ENCODE data around the gene TLE6.
"Not testable (repeated sequence)": the region's sequence is repeated elsewhere in the genome, so short reads cannot be mapped to it uniquely, and the experiment has no call there.

TLE6 gene

GRCh38 chr19:3004522-3004921, 27.2 kb downstream of the TLE6 start:
- DNase-seq (ENCODE audit: low read depth) = no peak

DNA sequence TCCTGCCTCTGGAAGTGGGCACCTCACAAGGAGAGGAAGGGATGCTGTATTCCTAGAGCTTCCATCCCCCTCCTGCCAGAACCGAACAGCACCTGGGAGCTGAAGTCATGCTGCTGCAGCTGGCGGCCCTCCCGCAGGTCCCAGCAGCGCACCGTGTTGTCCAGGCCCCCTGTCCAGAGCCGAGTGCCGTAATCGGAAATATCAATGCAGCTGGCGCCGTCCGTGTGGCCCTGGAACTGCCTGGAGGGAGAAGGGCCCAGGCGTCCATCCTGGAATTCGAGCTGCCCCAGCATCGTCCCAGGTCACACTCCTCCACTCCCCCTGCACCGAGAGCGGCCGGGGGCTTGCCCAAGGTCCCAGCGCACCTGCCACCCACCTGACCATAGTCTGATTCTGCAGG, 28.0 kb downstream of the TLE6 start:
- no peak for DNase-seq (ENCODE audit: low read depth)

DNA sequence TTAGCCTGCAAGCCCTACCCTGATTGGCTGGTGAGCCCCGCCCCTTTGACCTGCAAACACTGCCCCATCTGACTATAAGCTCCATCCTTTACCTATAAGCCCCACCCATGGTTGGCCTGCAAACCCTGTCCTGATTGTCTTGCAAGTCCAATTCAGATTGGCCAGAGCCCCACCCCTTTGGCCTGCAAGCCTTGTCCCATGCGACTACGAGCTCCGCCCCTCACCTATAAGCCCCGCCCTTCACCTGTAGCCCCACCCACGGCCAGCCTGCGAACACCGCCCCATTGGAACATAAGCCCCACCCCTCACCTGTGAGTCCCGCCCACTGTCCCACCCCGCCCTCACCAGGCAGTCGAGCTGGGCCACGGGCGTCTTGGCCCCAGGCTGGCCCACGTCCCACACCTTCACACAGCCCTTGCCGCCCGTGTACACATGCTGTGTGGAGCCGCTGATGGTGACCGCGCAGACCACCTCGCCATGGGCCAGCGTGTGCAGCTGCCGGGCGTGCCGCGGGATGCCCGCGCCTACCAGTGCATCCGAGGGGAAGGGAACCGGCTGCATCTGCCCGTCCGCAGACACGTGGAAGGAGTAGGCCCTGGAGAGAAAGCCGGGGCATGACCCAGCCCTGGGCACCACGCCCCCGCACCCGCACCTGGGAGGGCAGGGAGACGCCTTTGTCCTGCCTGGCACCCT, 28.9 kb downstream of the TLE6 start:
- no peak for DNase-seq (ENCODE audit: low read depth)

DNA sequence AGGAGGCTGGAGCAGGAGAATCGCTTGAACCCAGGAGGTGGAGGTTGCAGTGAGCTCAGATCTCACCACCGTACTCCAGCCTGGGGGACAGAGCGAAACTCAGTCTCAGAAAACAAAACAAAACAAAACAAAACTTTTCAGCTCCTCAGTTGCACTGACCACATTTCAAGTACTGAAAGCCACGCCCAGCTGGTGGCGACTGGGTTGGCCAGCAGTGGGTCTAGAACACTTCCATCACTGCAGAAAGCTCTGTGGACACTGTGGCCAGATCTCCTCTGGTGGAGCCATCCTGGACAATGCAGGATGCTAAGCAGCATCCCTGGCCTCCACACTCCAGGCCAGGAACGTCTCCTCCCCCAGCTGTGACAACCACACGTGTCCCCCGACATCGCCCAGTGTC, 30.6 kb downstream of the TLE6 start:
- no peak for DNase-seq (ENCODE audit: low read depth)

- no peak for DNase-seq (ENCODE audit: low read depth)
Measured at GRCh38 chr19:3008994-3009393, 31.6 kb downstream of the TLE6 start.

DNA sequence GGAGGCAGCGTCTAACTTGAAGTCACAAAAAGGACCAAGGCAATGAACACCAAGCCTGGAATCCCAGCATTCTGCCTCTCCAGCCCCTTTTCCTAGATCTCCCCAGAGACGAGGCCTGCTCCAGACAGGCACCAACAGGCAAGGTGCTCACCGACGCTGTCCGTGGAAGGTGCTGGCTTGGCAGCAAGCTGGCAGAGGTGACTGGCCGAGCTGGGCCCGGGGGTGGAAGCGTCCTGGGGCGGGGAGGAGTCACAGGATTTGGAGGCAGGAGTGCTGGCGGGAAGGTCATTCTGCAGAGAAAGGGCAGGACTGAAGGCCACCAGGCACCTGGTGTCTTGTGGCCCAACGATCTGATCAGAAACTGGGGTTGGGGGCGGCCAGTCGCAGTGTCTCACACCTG, 33.5 kb downstream of the TLE6 start:
- DNase-seq (ENCODE audit: low read depth) = no peak

GRCh38 chr19:3012059-3012458, 34.7 kb downstream of the TLE6 start:
- DNase-seq (ENCODE audit: low read depth) = not testable (repeated sequence)

GRCh38 chr19:3012621-3013262, 35.4 kb downstream of the TLE6 start:
- DNase-seq (ENCODE audit: low read depth) = no peak

GRCh38 chr19:3013263-3013725, 35.9 kb downstream of the TLE6 start:
- no peak for DNase-seq (ENCODE audit: low read depth)

- no peak for DNase-seq (ENCODE audit: low read depth)
Measured at GRCh38 chr19:3014135-3014534, 36.8 kb downstream of the TLE6 start.

DNA sequence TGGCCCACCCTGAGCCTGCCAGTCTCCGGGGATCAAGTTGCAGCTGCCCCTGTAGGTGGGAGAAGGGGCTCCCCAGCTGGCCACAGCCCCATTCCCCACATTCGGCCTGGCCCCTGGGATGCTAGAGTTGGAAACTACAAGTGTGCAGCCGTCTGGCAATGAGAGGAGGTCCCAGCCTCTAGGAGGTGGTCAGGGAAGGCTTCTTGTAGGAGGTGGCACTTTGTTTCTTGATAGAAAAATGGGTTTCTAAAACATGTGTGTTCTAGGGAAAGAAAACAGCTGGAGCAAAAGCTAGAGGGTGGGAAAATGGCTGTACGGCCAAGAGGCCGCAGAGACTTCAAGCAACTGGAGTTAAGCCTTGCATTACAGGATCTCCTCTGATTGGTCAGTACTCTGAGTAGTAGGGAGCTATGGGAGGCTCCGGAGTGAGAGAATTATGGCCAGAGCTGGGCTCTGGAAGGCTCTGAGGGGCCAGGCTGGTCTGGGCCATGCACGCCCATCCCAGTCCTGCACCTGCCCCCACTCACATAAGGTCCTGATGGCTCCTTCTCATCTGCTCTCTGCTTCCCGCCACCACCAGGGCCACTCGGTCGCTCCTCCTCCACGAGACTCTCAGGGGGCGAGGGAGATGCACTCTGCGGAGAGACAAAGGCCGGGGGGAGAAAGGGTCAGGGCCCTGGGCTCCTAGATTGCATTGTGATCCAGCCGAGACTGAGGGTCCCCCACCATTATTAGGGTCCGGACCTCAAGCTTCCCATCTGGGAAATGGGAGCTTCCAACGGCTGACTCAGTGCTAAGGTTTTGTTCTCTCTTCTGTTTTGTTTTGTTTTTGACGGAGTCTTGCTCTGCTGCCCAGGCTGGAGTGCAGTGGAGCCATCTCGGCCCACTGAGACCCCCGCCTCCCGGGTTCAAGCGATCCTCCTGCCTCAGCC, 38.0 kb downstream of the TLE6 start:
- DNase-seq (ENCODE audit: low read depth) = no peak

DNA sequence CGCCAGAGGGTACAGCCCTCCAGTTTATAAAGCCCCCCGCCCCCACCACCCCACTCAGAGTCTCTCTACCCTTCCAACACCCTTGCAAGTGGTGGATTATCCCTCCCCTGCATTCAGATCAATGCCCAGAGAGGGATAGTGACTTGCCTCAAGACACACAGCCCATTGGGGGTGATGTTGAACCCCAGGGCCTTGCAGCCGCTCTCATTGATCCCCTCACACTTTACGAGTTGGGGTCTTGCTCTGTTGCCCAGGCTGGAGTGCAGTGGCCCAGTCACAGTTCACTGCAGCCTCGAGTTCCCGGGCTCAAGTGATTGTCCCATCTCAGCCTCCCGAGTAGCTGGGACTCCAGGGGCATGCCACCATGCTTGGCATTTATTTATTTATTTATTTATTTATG, 40.6 kb downstream of the TLE6 start:
- DNase-seq (ENCODE audit: low read depth) = no peak

- DNase-seq (ENCODE audit: low read depth) = no peak
Measured at GRCh38 chr19:3019211-3019854, 42.0 kb downstream of the TLE6 start.

DNA sequence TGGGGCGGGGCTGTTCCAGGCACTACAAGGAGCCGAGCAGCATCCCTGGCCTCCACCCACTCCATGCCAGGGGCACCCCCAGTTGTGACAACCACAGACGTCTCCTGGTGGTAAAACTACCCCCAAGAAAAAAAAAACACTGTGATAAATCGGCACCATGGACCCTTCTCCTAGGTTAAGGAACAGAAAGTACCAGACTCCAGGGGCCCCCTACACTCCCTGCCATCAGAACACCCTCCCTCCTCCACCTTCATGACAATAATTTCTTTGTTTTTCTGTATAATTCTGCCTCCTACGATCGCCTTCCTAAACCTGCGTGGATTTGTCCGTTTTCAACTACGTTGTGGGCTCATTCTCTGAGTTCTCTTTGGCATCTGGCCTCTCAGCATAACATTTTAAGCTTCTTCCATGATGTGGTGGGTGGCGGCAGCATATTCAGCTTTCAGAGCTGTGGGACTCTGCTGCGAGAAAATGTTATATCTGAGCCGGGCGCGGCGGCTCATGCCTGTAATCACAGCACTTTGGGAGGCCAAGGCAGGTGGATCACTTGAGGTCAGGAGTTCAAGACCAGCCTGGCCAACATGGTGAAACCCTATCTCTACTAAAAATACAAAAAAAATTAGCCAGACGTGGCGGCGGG, 43.1 kb downstream of the TLE6 start:
- no peak for DNase-seq (ENCODE audit: low read depth)

- no peak for DNase-seq (ENCODE audit: low read depth)
Measured at GRCh38 chr19:3024509-3024869, 47.1 kb downstream of the TLE6 start.

DNA sequence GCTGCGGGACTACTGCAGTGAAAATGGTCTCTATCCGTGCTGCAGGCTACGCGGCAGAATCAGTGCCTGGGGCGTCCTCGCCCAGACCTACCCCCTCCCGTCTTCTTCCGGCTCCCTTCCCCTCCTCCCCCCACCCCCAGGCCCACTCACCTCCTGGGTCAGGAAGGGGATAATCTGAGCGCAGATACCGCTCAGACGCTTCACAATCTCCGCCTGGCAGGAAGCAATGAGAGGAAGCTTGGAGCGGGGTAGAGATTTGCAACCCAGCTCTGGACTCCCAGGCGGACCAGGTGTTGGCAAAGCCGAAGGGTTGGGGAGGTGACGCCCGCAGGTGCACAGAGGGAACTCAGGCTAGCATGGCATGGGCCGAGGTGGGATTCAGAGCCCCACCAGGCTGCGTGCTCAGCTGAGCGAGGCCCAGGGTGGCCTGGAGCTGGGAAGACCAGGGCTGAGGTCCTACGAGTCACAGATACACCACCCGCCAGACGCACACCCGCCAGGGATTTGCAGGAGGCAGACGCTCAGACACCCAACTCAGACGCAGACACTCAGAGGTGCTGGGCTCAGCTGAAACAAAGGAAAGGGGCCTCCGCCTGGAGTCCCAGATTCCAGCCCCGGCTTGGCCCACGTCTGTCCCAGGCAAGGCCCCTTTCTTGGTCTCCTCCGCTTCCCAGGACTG, 47.6 kb downstream of the TLE6 start:
- DNase-seq (ENCODE audit: low read depth) = no peak

- DNase-seq (ENCODE audit: low read depth) = no peak
Measured at GRCh38 chr19:3025549-3025886, 48.2 kb downstream of the TLE6 start.

DNA sequence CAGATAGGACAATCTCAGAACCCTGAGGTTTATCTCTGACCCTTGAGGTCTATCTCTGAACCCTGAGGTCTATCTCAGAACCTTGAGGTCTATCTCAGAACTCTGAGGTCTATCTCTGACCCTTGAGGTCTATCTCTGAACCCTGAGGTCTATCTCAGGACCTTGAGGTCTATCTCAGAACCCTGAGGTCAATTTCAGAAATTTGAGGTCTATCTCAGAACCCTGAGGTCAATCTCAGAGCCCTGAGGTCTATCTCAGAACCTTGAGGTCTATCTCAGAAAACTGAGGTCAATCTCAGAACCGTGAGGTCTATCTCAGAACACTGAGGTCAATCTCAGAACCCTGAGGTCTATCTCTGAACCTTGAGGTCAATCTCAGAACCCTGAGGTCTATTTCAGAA, 49.4 kb downstream of the TLE6 start:
- no peak for DNase-seq (ENCODE audit: low read depth)

- DNase-seq (ENCODE audit: low read depth) = no peak
Measured at GRCh38 chr19:3027292-3027691, 49.9 kb downstream of the TLE6 start.

DNA sequence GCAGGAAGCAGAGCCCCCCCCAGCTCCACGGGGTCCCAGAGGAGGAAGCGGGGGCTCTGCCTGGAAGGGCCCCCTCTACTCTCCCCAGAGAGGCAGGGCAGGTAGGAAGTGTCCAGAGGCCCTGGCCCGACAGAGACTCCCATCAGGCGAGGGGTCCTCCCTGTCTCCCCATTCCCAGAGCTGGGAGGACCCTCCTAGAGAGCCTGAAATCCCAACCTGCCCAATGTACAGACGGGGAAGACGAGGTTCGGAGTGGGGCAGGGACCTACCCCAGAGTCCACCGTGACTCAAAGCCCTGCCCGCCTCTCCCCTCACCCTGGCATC, 50.6 kb downstream of the TLE6 start:
- DNase-seq (ENCODE audit: low read depth) = no peak

- DNase-seq (ENCODE audit: low read depth) = no peak
Measured at GRCh38 chr19:3028305-3029064, 51.1 kb downstream of the TLE6 start.
